Transverse colon (tissue), 4 donors: ENCODE results near the gene CLSTN1.

Experiments
- CTCF ChIP-seq, 5 experiments: fragments of 200-600 bp in 3 of 5; fragments of 450-650 bp in 2 of 5; sonication (generic) in 3 of 5; IDR thresholded peaks; 1 replicate in 2 of 5; 2 replicates in 3 of 5; pipeline ENCODE4 v1.5.1; 2016 to 2017; ENCODE audit warnings: antibody characterized with exemption in 5 of 5, inconsistent platforms in 3 of 5, mild to moderate bottlenecking in 2 of 5, moderate library complexity in 1 of 5
- EP300 ChIP-seq: sonication (generic); formaldehyde crosslinking; IDR thresholded peaks from one replicate; pipeline ENCODE4 v1.6.1; 2017; ENCODE audit warnings: antibody characterized with exemption, low read depth
- POLR2A ChIP-seq: fragments of 450-650 bp; IDR thresholded peaks from one replicate; pipeline ENCODE4 v1.6.1; 2016; ENCODE audit warnings: antibody characterized with exemption, mild to moderate bottlenecking, moderate library complexity
- POLR2AphosphoS5 ChIP-seq, 3 donors: sonication (generic); formaldehyde crosslinking; IDR thresholded peaks; one replicate each; pipeline ENCODE4 v1.6.1; 2016; ENCODE audit warnings: antibody characterized with exemption in 3 of 3

GRCh38 chr1:9871021-9871420 lies 47.3 kb upstream of the CLSTN1 start:
- TF ChIP-seq POLR2A (no peak), CTCF (IDR thresholded peaks at IDR 0.05) (no peak), POLR2AphosphoS5 (IDR thresholded peaks at IDR 0.05) (no peak), EP300 (no peak)
